ENCODE data around the gene CPTP. TPM values are rescaled to one million over a fixed set of nuclear protein-coding genes. Genes with fewer than 3 reads are reported as not detected.

Gene CPTP
- polyA plus RNA-seq, 1 experiment, result 7.1 TPM

DNA sequence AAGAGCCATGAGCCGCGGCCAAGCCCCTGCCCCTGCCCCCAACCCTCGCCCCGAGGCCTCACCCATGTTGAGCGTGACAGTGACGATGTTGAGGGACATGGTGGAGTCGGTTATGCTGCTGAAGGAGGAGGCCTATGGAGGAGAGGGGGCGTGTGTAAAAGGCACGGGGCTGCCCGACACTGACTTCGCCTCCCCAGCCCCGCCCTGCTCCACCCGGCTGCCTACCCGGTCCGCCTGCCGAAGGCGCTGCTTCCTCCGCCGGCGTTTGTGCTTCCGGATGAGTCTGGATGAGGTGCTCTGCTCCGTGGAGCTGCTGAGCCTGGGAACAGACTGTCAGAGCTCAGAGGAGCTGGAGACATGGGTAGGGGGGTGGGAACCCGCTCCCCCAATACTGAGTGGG is 15.6 kb downstream of the CPTP start:
- Histone ChIP-seq H3K27me3 (ENCODE audit: control insufficient read depth, insufficient read depth, low read length) (no peaks in the 10 kb centered on the region), H3K4me3 (ENCODE audit: low read depth, low read length) (no peak overlapping the region), H3K9me3 (ENCODE audit: control insufficient read depth, insufficient read depth, low read length) (peaks cover 3% of the 10 kb centered on the region; the same call in 1 of the 2 replicates), H3K27ac (ENCODE audit: low read depth, low read length) (no peak overlapping the region)
- POLR2A ChIA-PET, result interaction anchor here (1.1 kb wide), 1 partner anchor 10 kb away, joined by 3 read pairs; no protein-coding TSS in a partner anchor
- no peak for DNase-seq (ENCODE audit: low read depth, low spot score)
- no peak for TF ChIP-seq CTCF (IDR thresholded peaks at IDR 0.05; ENCODE audit: low read depth, low read length)
- CTCF ChIA-PET, result no interaction called here

DNA sequence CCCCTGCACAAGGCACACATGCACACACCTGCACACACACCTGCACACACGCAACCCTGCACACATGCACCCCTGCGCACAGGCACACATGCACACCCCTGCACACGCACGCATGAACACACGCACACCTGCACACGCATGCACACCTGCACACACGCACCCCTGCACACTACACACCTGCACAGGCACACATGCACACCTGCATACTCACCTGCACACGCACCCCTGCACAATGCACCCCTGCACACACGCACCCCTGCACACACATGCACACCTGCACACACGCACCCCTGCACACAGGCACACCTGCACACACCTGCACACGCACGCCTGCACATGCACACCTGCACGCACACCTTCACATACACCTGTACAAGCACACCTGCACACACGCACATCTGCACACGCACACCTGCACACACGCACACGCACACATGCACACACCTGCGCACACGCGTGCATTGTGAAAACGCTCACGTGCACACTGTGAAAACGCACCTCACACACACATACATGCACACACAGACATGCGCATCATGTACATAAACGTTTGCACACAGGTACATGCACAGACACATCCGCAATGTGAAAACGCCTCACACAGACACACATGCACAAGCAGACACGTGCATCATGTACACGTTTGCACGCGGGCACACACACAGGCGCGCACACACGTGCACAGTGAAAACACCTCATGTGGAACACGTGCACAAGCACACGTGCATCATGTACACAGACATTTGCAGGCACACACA is 16.4 kb downstream of the CPTP start:
- POLR2A ChIA-PET, result no interaction called here
- Histone ChIP-seq H3K27me3 (ENCODE audit: control insufficient read depth, insufficient read depth, low read length) (no peaks in the 10 kb centered on the region), H3K27ac (ENCODE audit: low read depth, low read length) (no peak overlapping the region), H3K9me3 (ENCODE audit: control insufficient read depth, insufficient read depth, low read length) (peaks cover 3% of the 10 kb centered on the region; the same call in 1 of the 2 replicates), H3K4me3 (ENCODE audit: low read depth, low read length) (no peak overlapping the region)
- CTCF ChIA-PET, result no interaction called here
- DNase-seq (ENCODE audit: low read depth, low spot score), result no peak
- no peak for TF ChIP-seq CTCF (IDR thresholded peaks at IDR 0.05; ENCODE audit: low read depth, low read length)

- Histone ChIP-seq H3K4me3 (ENCODE audit: low read depth, low read length) (no peak overlapping the region), H3K27me3 (ENCODE audit: control insufficient read depth, insufficient read depth, low read length) (no peaks in the 10 kb centered on the region), H3K9me3 (ENCODE audit: control insufficient read depth, insufficient read depth, low read length) (peaks cover 3% of the 10 kb centered on the region; the same call in 1 of the 2 replicates), H3K27ac (ENCODE audit: low read depth, low read length) (no peak overlapping the region)
- TF ChIP-seq CTCF (IDR thresholded peaks at IDR 0.05; ENCODE audit: low read depth, low read length), result no peak
- CTCF ChIA-PET, result no interaction called here
- DNase-seq (ENCODE audit: low read depth, low spot score), result no peak
- POLR2A ChIA-PET, result no interaction called here
These were observed 17.0 kb downstream of the CPTP start for GRCh38 chr1:1341549-1342021.

DNA sequence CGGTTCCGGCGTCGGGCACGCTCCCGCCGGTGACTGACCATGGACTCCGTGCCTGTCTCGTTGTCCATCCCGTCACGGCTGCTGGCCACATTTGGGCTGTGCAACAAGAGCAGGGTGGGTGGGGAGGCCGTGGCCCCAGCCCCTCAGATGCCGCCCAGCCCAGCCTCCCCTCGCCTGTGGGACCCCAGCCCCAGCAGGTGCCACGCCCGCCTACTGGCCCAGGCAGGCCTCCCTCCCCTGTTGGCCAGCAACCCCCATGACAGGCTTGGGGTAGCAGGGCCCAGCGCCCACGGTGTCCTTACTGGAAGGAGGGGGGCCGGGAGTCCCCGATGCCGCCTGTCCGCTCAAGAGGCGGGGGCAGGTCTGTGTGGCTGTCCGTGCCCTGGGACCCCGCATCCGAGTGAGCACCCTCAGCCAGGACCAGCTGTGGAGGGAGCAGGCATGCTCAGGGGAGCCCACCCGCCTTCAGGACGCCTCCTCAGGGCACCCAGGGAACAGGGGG is 17.5 kb downstream of the CPTP start:
- DNase-seq (ENCODE audit: low read depth, low spot score), result no peak
- peaks cover 3% of the 10 kb centered on the region; the same call in 1 of the 2 replicates for H3K9me3 ChIP-seq (ENCODE audit: control insufficient read depth, insufficient read depth, low read length)
- ChIA-PET POLR2A (no interaction called here), CTCF (no interaction called here)
- no peak for TF ChIP-seq CTCF (IDR thresholded peaks at IDR 0.05; ENCODE audit: low read depth, low read length)
- no peak overlapping the region for H3K4me3 ChIP-seq (ENCODE audit: low read depth, low read length)
- H3K27me3 ChIP-seq (ENCODE audit: control insufficient read depth, insufficient read depth, low read length), result no peaks in the 10 kb centered on the region
- H3K27ac ChIP-seq (ENCODE audit: low read depth, low read length), result no peak overlapping the region

GRCh38 chr1:1342584-1343115 is 18.0 kb downstream of the CPTP start:
- ChIA-PET CTCF (no interaction called here), POLR2A (no interaction called here)
- DNase-seq (ENCODE audit: low read depth, low spot score), result no peak
- H3K27ac ChIP-seq (ENCODE audit: low read depth, low read length), result no peak overlapping the region
- TF ChIP-seq CTCF (IDR thresholded peaks at IDR 0.05; ENCODE audit: low read depth, low read length), result no peak
- H3K27me3 ChIP-seq (ENCODE audit: control insufficient read depth, insufficient read depth, low read length), result no peaks in the 10 kb centered on the region
- H3K9me3 ChIP-seq (ENCODE audit: control insufficient read depth, insufficient read depth, low read length), result peaks cover 3% of the 10 kb centered on the region; the same call in 1 of the 2 replicates
- H3K4me3 ChIP-seq (ENCODE audit: low read depth, low read length), result no peak overlapping the region

All from AG04450 (cell line).